Measurements from ENCODE around the gene ZNG1C.
"Not testable (repeated sequence)": the region's sequence is repeated elsewhere in the genome, so short reads cannot be mapped to it uniquely, and the experiment has no call there.

ZNG1C gene

DNA sequence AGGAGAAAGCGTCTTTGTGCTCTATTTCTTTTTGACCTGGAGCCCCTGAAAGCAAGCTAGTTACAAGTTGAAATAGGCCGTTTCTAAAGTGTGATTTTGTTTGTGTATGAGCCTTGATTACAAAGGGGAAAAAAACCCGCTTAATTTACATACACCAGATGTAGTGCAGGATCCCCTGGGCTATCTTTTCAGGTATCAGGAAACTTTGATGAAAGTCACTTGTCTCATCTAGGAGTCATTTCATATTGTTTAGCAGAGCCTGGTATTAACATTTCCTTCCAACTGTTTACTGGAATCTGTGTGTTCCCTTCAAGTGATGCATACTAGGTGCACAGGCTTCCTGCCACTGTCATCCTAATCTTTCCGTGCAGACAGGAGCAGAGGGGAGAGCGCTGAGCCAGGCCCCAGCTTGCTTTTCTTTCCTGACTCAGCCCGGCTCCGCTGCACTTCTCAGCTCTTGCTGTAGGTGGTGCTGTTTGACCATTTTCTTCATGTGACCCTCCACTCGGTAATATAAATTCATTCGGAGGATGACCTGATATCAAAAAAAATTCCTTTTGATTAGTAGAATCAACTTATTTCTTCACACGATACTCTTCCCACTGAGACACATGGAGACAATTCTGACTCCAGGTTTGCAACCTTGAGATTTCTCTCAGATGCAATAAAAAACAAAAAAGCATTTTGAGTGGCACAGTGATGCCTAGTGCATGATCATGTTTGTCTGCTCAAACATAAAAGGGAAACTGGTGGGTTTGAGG, 100.7 kb downstream of the ZNG1C start:
- DNase-seq (ENCODE audit: low read depth) = not testable (repeated sequence)

DNA sequence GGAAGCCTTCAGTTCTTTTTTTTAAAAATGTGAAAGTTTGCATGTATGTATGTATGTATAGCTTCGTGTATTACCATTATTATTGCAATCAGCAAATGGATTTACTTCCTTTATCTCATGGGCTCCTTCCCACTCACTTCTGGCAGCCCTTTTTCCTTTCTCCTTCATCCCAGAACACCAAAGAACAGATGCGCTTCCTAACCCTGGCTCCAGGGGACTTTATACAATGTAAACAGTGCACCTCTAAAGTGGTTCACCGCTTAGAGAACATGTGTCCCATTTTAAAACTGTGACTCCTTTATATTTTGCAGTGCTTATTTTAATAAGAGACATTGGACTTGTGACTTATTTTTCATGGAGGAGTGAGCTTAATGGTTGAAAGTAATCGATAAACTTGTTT, 101.5 kb downstream of the ZNG1C start:
- not testable (repeated sequence) for DNase-seq (ENCODE audit: low read depth)

DNA sequence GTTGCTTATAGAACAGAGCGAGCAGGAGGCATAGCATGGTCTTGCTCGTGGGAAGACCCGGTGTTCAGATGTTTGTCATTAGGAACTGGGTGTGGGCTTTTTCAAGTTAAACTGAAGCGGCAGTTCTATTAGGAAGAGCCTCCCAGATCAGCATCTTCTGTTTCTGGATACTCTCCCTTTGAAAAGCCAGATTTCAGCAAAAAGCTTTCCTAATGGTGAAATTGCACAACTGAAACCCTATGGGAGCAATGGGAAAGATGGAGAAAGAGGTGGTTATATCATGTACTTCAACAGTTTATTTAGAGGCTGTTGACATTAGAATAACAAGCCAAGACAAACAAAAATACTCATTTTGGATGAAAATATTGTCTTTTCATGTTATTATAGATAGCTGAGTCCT, 102.2 kb downstream of the ZNG1C start:
- DNase-seq (ENCODE audit: low read depth) = not testable (repeated sequence)
